Colonic mucosa (tissue), 4 donors: Measurements from ENCODE around the gene FBXL7. TPM values are rescaled to one million over a fixed set of nuclear protein-coding genes. Genes with fewer than 3 reads are reported as not detected.

Experiments
- DNase-seq: peaks from one replicate; pipeline ENCODE4 v3.0.0-alpha.2; 2020
- H3K27ac ChIP-seq: fragments of 200-600 bp; one replicate; pipeline ENCODE4 v1.8.0; 2021
- H3K27me3 ChIP-seq: fragments of 200-600 bp; one replicate; pipeline ENCODE4 v1.8.0; 2021
- H3K36me3 ChIP-seq: fragments of 200-600 bp; one replicate; pipeline ENCODE4 v1.8.0; 2021
- H3K4me1 ChIP-seq: fragments of 200-600 bp; one replicate; pipeline ENCODE4 v1.8.0; 2021; ENCODE audit warnings: mild to moderate bottlenecking
- H3K4me3 ChIP-seq: fragments of 200-600 bp; one replicate; pipeline ENCODE4 v1.8.0; 2021
- H3K9ac ChIP-seq, 2 donors: one replicate each; pipeline ENCODE4 v1.7.0; 2013; ENCODE audit warnings: control low read depth in 2 of 2, low read depth in 2 of 2, low read length in 2 of 2
- H3K9me3 ChIP-seq: fragments of 200-600 bp; one replicate; pipeline ENCODE4 v1.8.0; 2021
- CTCF ChIP-seq: fragments of 200-600 bp; IDR thresholded peaks from one replicate; pipeline ENCODE4 v1.8.0; 2022; ENCODE audit warnings: antibody characterized with exemption, mild to moderate bottlenecking
- intact Hi-C: fragments of 100-400 bp; cut with DNase I; formaldehyde crosslinking; loops from one replicate; pipeline ENCODE4 v1.14.1; 2022
- total RNA-seq, 2 donors: library from RNA; stranded (reverse); fragmentation: NEBNext Ultra II Directional in 1 of 2; extraction: Animal tissue kit (Norgen Biotek cat#: 25700) in 1 of 2; gene quantifications; one replicate each; pipeline ENCODE4 v1.2.1, GENCODE V29; 2021
- donor health status: healthy.
- donor health status: DM: no; HTN: no; CAD: no.
- donor health status: DM: no; HTN: no; CAD: no.

Gene FBXL7
- total RNA-seq, 2 donors from 2014 or later: 1.6 to 3.0 TPM

- H3K27ac ChIP-seq: no peak overlapping the region
- TF ChIP-seq CTCF: no peak
- H3K9ac ChIP-seq: no peak overlapping the region
- no peak overlapping the region for H3K4me3 ChIP-seq
- no peaks in the 10 kb centered on the region for H3K27me3 ChIP-seq
- intact Hi-C loops: no loop called here
- H3K4me1 ChIP-seq: no peaks in the 10 kb centered on the region
- no peaks in the 10 kb centered on the region for H3K9me3 ChIP-seq
- DNase-seq: no peak
- no peaks in the 10 kb centered on the region for H3K36me3 ChIP-seq
Measured at GRCh38 chr5:15579193-15579990, 79.4 kb downstream of the FBXL7 start.

- TF ChIP-seq CTCF: no peak
- Histone ChIP-seq H3K9me3 (no peaks in the 10 kb centered on the region), H3K27ac (no peak overlapping the region), H3K27me3 (no peaks in the 10 kb centered on the region), H3K36me3 (no peaks in the 10 kb centered on the region), H3K4me3 (no peak overlapping the region), H3K4me1 (no peaks in the 10 kb centered on the region), H3K9ac (no peak overlapping the region)
- DNase-seq: no peak
- intact Hi-C loops: no loop called here
Measured at GRCh38 chr5:15584528-15584927, 84.5 kb downstream of the FBXL7 start.

- TF ChIP-seq CTCF: no peak
- Histone ChIP-seq H3K27ac (no peak overlapping the region), H3K4me1 (no peaks in the 10 kb centered on the region), H3K27me3 (no peaks in the 10 kb centered on the region), H3K36me3 (no peaks in the 10 kb centered on the region), H3K4me3 (no peak overlapping the region), H3K9ac (no peak overlapping the region), H3K9me3 (no peaks in the 10 kb centered on the region)
- no peak for DNase-seq
- intact Hi-C loops: no loop called here
Measured at GRCh38 chr5:15585128-15585527, 85.1 kb downstream of the FBXL7 start.

GRCh38 chr5:15585841-15586591 lies 86.0 kb downstream of the FBXL7 start:
- TF ChIP-seq CTCF: no peak
- intact Hi-C loops: no loop called here

GRCh38 chr5:15587916-15588315 lies 87.9 kb downstream of the FBXL7 start:
- DNase-seq: no peak
- H3K4me3 ChIP-seq: no peak overlapping the region
- no peaks in the 10 kb centered on the region for H3K4me1 ChIP-seq
- intact Hi-C loops: no loop called here
- H3K27me3 ChIP-seq: no peaks in the 10 kb centered on the region
- no peaks in the 10 kb centered on the region for H3K36me3 ChIP-seq
- H3K9ac ChIP-seq: no peak overlapping the region
- TF ChIP-seq CTCF: no peak
- no peaks in the 10 kb centered on the region for H3K9me3 ChIP-seq
- H3K27ac ChIP-seq: no peak overlapping the region

More at GRCh38 chr5:15585841-15586591, 86.0 kb downstream of the FBXL7 start:
- DNase-seq: no peak
- Histone ChIP-seq H3K36me3 (no peaks in the 10 kb centered on the region), H3K4me3 (no peak overlapping the region), H3K9ac (no peak overlapping the region), H3K27ac (no peak overlapping the region), H3K4me1 (no peaks in the 10 kb centered on the region), H3K9me3 (no peaks in the 10 kb centered on the region), H3K27me3 (no peaks in the 10 kb centered on the region)
